Loucy (cell line): ENCODE results near the gene APOL6.

Source experiments
- CTCF ChIP-seq: fragments of 200-600 bp; sonication (generic); conservative IDR thresholded peaks from 2 replicates; pipeline ENCODE4 v1.5.1; 2014; ENCODE audit warnings: mild to moderate bottlenecking, antibody characterized with exemption, low read length
- EZH2phosphoT487 ChIP-seq: fragments of 200-600 bp; IDR thresholded peaks from 2 replicates; pipeline ENCODE4 v1.6.1; 2018; ENCODE audit warnings: antibody characterized with exemption, mild to moderate bottlenecking, moderate library complexity, borderline replicate concordance

GRCh38 chr22:35634015-35634414, 14.2 kb upstream of the APOL6 start:
- TF ChIP-seq CTCF (no peak), EZH2phosphoT487 (no peak)
